ENCODE results near the gene ENOX2.
A peak's percentile ranks its signal among the peaks of the same experiment; 100 is the strongest.
"Not testable (repeated sequence)": the region's sequence is repeated elsewhere in the genome, so short reads cannot be mapped to it uniquely, and the experiment has no call there.

Gene ENOX2

GRCh38 chrX:130714135-130714534, 188.9 kb downstream of the ENOX2 start:
- DNase-seq = no peak
- intact Hi-C loops (cut with DNase I) = no loop called here

DNA sequence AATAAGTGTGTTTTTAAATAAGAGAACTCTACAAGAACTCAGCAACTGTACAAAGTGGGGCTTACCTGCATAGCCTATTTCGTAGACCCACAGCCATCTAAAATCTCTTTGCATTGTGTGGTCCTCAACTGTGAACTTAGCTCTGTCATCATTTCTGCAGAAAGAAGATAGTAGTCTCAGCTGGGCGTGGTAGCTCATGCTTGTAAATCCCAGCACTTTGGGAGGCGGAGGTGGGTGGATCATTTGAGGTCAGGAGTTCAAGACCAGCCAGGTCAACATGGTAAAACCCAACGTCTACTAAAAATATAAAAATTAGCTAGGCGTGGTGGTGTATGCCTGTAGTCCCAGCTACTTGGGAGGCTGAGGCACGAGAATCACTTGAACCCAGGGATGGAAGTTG, 193.8 kb downstream of the ENOX2 start:
- DNase-seq; intact Hi-C loops (cut with DNase I): not testable (repeated sequence)

GRCh38 chrX:130705591-130705990, 197.4 kb downstream of the ENOX2 start:
- intact Hi-C loops (cut with DNase I) = no loop called here
- no peak for DNase-seq

DNA sequence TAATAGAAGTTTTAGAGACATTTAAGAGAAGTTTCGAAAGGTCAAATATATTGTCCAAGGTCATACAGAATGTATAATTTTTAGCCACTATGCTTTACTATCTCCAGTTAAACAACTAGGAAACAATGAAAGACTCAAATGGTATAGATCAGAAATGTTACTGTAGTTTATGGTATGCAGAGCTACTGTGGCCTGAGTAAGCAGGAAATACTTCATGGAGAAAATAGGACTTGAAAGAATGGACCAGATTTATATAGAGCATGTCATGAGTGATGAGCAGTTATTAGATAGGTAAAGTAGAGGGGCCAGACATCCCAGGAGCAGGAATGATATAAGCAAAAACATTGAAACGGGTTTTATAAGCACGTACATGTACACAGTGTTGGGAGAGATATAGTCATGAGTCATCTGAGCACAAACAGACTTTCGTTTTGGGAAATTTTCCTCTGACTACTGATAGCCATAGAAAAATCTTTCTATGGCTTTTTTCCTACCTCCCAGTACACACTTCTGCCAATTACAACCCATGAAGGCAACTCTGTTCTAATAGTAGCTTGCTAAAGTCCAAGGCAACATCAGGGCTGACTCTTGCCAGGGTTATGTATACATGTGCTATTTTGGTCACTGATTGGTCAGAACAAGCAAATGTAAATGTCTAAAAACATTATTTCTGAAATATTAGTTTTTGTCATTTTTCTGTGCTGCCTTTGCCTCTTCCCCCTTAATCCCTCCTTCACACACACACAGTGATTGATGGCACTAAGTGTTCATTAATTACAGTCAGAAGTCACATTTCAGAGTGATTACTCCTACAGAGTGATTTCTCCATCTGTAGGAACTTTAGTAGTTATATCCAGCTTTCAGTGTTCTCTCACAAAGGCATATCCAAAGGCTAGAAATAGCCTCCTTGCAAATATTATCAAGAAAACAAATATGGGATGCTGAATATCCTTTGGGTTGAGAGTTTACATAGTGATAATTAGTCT, 198.7 kb downstream of the ENOX2 start:
- no peak for DNase-seq
- intact Hi-C loops (cut with DNase I) = no loop called here

DNA sequence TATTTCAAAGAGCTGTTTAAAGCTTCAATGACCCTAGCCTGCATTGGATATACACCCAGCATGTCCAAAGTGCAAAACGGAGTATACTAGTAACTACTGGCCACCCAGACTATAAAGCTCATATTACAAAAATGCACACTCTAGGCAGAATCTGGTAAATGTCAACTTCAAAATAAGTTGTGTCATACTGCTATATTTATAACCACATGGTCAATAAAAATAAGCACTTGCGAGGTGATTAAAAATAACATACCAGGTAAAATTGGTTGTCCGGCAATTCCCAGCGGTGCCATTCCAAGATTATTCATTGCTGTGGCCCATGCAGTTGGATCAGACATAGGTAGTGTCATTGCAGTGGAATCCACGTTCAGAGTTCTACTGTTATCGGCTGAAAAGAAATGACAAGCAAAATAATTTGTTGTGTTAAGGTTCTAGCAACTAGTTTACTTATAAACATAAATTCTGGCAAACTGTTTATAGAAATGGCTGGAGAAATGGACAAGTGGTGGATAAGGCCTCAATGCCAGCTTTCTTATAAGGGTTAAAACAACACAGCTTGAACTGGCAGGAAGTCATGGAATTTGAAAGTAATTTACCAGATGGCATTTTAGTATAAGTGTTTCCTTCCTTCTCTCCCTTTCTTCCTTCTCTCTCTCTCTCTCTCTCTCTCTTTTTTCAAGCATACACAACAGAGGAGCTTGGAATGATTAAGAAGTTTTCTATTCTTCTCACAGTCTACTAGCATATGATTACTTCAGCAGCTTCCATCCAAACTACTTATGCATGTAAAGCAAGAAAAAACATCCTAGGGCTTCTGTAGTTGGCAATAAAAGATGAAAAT, 199.9 kb downstream of the ENOX2 start:
- no peak for DNase-seq
- intact Hi-C loops (cut with DNase I) = no loop called here

- intact Hi-C loops (cut with DNase I) = no loop called here
- no peak for DNase-seq
These were observed 202.4 kb downstream of the ENOX2 start for GRCh38 chrX:130700629-130701028.

DNA sequence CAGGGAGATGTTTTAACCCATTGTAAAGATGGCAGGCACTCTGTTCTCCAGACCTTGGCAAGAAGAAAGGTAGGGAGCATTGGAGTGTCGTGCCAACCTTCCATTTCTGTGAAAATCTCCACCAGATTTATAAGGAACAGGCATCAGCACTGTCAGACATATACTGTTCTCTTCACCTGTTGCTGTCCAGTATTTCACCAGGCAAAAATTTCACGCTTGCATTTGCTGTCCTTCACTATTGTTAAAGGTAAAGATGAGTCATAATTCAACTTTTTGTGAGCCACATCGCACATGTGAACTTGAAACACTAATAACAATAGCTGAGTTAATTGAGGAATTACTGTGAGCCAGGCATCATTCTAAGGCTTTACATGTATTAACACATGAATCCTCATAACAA, 203.4 kb downstream of the ENOX2 start:
- intact Hi-C loops (cut with DNase I) = no loop called here
- DNase-seq = no peak

- no peak for DNase-seq
- intact Hi-C loops (cut with DNase I) = no loop called here
These were observed 206.5 kb downstream of the ENOX2 start for GRCh38 chrX:130696542-130696941.

GRCh38 chrX:130695931-130696330, 207.1 kb downstream of the ENOX2 start:
- no peak for DNase-seq
- intact Hi-C loops (cut with DNase I) = no loop called here

GRCh38 chrX:130694983-130695382, 208.0 kb downstream of the ENOX2 start:
- intact Hi-C loops (cut with DNase I) = no loop called here

GRCh38 chrX:130691576-130691975, 211.4 kb downstream of the ENOX2 start:
- no peak for DNase-seq
- intact Hi-C loops (cut with DNase I) = no loop called here

More at GRCh38 chrX:130694983-130695382, 208.0 kb downstream of the ENOX2 start:
- no peak for DNase-seq

DNA sequence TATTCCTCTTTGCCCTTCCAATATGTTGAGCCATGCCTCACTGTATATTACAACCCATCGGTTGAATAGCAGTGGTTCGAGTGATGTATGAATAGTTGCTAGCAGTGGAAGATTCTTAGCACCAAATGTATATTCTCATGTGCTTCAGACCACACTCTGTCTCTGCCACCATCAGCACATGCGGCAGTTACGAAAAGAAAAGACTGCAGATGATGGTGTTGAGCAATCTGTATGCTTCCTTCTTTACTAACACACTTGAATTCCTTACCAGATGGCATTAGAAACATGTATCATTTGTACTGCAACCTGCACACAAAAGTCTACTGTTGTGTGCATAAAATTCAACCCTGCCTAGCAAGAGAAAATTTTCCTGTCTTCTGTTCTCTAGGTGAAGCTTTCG, 214.6 kb downstream of the ENOX2 start:
- intact Hi-C loops (cut with DNase I) = no loop called here
- no peak for DNase-seq

DNA sequence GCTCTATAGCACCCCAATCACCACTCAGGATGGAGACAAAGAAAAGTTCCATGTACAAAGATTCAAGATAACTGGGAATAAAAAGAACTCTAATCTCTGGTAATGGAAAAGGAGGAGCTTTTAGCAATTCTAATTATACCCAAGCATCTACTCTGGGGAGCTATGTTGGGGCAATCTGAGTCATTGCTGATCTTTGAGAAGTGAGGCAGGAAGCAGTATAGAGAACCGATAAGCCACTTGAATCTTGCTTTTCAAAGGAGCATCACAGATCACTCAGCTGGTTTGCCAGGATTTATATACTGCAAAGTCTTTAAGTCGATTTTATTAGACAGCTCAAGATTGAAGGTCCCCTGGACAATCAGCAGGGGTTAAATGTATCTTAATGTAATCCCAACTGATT, 220.0 kb downstream of the ENOX2 start:
- no peak for DNase-seq
- intact Hi-C loops (cut with DNase I) = no loop called here

DNA sequence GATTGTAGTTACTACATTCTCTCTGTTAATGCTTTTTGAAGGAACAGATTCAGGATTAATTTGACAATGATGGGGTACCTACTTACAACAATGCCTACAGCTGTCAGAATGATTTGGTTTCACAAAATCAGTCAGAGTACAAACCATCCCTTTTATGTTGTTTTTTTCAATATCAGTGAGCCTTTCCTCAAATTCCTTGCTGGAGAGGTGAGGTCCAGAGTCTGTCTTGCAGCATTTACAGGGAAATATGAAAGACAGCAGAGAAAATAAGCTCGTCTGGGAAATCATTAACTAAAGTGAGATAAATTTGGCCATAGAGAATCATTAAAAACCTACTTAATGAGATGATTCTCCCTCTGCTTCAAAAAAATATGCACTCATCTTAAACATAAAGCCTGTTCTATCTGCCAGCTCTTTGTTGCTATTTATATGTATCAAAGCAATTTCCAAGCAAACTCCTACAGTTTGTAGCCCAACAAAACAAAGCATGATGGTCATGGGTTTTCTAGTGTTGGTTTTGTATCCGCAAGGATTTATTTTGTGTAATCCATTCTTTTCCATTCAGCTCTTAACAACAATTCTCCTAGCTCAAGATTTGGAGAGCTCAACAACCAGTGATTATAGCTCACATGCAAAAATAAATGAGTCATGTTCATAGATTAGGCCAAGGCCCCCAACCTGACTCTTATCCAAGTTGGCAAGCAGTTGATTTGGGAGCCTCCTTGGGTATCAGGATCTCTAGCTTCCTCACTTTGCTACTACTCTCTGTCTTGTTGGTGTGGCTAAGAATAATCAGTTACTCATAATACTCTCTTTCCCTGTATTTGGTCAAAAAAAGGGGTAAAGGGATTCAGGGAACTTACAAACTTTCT, 222.6 kb downstream of the ENOX2 start:
- intact Hi-C loops (cut with DNase I) = no loop called here
- no peak for DNase-seq

- DNase-seq = no peak
- intact Hi-C loops (cut with DNase I) = no loop called here
These were observed 226.1 kb downstream of the ENOX2 start for GRCh38 chrX:130676861-130677260.

DNA sequence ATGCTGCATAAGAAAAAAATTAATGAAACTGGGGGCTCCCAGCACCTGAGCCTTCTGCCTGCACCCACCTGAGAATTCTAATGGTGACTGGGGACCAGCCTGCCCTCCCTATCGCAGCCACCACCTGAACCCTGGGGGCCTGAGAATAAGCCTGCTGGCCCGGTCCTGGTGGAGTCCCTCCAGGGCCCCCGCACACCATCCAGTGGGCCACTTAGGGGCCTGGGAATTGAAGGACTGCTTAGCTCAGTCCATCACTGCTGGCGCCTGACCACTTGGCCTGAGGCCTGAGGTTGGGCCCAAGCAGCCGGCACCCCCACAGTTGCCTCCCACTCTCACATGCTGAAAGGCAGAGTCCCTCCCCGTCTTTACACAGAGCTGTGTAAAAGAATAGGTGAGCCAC, 230.8 kb downstream of the ENOX2 start:
- peak in 3 of 10 donors; percentile 43 to 59 (median 53) for DNase-seq
- intact Hi-C loops (cut with DNase I) = no loop called here

- intact Hi-C loops (cut with DNase I) = no loop called here
- no peak for DNase-seq
These were observed 233.8 kb downstream of the ENOX2 start for GRCh38 chrX:130669233-130669632.

DNA sequence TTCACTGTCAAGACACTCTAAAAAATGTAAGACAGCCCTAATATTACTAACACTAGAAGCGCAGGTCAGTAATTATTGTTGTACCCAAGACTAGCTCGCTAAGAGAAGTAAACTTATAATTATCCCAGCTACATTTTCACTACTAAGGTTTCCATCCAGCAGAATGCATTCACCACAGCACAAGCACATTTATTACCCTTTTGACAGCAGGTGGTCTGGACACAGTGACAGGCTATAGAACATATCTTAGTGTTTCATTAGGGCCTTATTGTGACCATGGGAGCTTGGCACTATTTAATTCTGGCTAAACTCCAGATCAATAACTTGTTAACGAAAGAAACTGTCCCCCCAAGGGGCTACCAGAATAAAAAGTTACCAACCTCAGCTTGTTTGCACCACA, 237.7 kb downstream of the ENOX2 start:
- DNase-seq = no peak

GRCh38 chrX:130658310-130658709, 244.7 kb downstream of the ENOX2 start:
- intact Hi-C loops (cut with DNase I) = no loop called here
- DNase-seq = no peak

More for the DNA sequence above, 237.7 kb downstream of the ENOX2 start:
- intact Hi-C loops (cut with DNase I) = no loop called here

GRCh38 chrX:130654409-130654950, 248.5 kb downstream of the ENOX2 start:
- intact Hi-C loops (cut with DNase I) = no loop called here
- DNase-seq = no peak
